Parathyroid adenoma (tissue), 2 donors: ENCODE results near the gene DKKL1.

Experiments used
- H2AFZ ChIP-seq: fragments of 300-600 bp; sonication (generic); one replicate; pipeline ENCODE4 v1.7.0; 2017; ENCODE audit warnings: antibody characterized with exemption, mild to moderate bottlenecking
- H3K27ac ChIP-seq: fragments of 300-600 bp; sonication (generic); one replicate; pipeline ENCODE4 v1.7.0; 2017
- H3K27me3 ChIP-seq: fragments of 300-600 bp; sonication (generic); one replicate; pipeline ENCODE4 v1.7.0; 2017; ENCODE audit warnings: low read length; ENCODE audit not compliant: control insufficient read depth, insufficient read depth
- H3K36me3 ChIP-seq: fragments of 300-600 bp; sonication (generic); one replicate; pipeline ENCODE4 v1.7.0; 2017; ENCODE audit warnings: low read length; ENCODE audit not compliant: control insufficient read depth, insufficient read depth
- H3K4me1 ChIP-seq: fragments of 300-600 bp; sonication (generic); one replicate; pipeline ENCODE4 v1.7.0; 2017; ENCODE audit warnings: control low read depth
- H3K4me2 ChIP-seq: fragments of 300-600 bp; sonication (generic); one replicate; pipeline ENCODE4 v1.7.0; 2017; ENCODE audit warnings: low read length
- H3K4me3 ChIP-seq: fragments of 300-600 bp; sonication (generic); one replicate; pipeline ENCODE4 v1.7.0; 2017; ENCODE audit warnings: low read depth, low read length
- H3K79me2 ChIP-seq: fragments of 300-600 bp; sonication (generic); one replicate; pipeline ENCODE4 v1.7.0; 2017; ENCODE audit warnings: control low read depth
- H3K9ac ChIP-seq: fragments of 300-600 bp; sonication (generic); one replicate; pipeline ENCODE4 v1.7.0; 2017; ENCODE audit warnings: mild to moderate bottlenecking
- H3K9me3 ChIP-seq: fragments of 300-600 bp; sonication (generic); one replicate; pipeline ENCODE4 v1.7.0; 2017; ENCODE audit warnings: low read length; ENCODE audit not compliant: control insufficient read depth
- TF ChIP-seq, protein P1 (sequence below): fragments of 300-600 bp; sonication (generic); IDR thresholded peaks from one replicate; pipeline ENCODE4 v1.7.0; 2017; ENCODE audit warnings: antibody characterized with exemption, mild to moderate bottlenecking
- donor health status: primary hyperparathyroidism.

The DKKL1 gene

DNA sequence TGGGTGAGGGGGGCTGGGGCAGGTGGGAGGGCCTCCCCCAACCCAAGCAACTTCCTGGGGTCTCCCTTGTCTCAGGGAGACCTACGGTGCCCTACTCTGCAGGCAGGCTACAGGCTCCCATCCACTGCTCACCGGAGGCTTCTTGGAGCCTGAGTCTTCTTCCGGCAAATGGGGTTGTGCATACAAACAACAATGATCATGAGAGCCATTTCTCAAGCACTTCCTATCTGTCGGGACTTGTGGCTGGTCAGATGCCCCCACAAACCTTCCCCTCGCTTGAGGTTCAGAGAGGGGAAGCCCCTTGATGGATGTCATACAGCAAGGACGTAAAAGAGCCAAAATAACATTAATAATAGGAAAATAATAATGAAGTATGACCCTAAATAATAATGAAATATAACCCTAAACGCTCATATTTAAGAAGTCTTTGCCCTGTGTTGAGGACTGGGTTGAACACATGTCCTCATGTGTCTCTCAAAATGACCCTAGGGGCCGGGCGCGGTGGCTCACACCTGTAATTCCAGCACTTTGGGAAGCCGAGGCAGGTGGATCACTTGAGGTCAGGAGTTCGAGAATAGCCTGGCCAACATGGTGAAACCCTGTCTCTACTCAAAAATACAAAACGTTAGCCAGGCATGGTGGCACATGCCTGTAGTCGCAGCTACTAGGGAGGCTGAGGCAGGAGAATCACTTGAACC, 27.7 kb upstream of the DKKL1 start:
- no peak overlapping the region for H3K27ac ChIP-seq

DNA sequence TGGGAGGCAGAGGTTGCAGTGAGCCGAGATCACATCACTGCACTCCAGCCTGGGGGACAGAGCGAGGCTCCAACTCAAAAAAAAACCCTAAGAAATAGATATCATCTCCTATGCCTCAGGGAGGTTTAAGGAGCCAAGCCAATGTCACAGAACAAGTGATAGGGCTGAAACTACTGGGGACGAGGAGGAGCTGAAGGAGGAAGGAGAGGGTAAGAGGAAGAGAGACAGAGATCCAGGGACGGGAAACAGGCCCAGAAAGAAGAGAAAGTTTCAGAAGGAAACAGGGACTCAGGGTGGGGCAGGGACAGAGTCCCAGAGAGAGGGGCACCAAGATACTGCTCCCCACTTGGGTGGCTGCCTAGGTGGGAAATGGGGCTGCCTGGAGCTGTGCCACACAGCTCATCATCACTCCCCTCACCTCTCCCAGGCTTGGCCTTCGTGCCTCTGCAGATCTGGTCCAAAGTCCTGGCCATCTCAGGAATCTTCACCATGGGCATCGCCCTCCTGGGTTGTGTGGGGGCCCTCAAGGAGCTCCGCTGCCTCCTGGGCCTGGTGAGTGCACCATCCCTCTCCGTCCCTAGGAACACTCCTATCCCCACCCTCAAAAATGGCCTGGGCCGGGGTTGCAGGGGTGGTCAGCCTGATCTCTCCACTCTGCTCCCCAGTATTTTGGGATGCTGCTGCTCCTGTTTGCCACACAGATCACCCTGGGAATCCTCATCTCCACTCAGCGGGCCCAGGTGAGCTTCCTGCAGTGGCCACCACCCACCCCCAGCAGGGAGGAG, 27.0 kb upstream of the DKKL1 start:
- TF ChIP-seq, protein P1, sequence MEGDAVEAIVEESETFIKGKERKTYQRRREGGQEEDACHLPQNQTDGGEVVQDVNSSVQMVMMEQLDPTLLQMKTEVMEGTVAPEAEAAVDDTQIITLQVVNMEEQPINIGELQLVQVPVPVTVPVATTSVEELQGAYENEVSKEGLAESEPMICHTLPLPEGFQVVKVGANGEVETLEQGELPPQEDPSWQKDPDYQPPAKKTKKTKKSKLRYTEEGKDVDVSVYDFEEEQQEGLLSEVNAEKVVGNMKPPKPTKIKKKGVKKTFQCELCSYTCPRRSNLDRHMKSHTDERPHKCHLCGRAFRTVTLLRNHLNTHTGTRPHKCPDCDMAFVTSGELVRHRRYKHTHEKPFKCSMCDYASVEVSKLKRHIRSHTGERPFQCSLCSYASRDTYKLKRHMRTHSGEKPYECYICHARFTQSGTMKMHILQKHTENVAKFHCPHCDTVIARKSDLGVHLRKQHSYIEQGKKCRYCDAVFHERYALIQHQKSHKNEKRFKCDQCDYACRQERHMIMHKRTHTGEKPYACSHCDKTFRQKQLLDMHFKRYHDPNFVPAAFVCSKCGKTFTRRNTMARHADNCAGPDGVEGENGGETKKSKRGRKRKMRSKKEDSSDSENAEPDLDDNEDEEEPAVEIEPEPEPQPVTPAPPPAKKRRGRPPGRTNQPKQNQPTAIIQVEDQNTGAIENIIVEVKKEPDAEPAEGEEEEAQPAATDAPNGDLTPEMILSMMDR, result no peak
- Histone ChIP-seq H3K27me3 (no peaks in the 10 kb centered on the region), H2AFZ (no peak overlapping the region), H3K9ac (no peak overlapping the region), H3K27ac (no peak overlapping the region), H3K4me2 (no peak overlapping the region), H3K9me3 (no peaks in the 10 kb centered on the region), H3K4me3 (no peak overlapping the region), H3K36me3 (no peaks in the 10 kb centered on the region), H3K79me2 (no peaks in the 10 kb centered on the region), H3K4me1 (peaks cover 6% of the 10 kb centered on the region)

More for the DNA sequence above, 27.7 kb upstream of the DKKL1 start:
- TF ChIP-seq, protein P1, result no peak
- no peak overlapping the region for H3K4me2 ChIP-seq
- H2AFZ ChIP-seq, result no peak overlapping the region
- H3K4me1 ChIP-seq, result peaks cover 6% of the 10 kb centered on the region
- no peaks in the 10 kb centered on the region for H3K79me2 ChIP-seq
- H3K4me3 ChIP-seq, result no peak overlapping the region
- no peak overlapping the region for H3K9ac ChIP-seq
- no peaks in the 10 kb centered on the region for H3K27me3 ChIP-seq
- no peaks in the 10 kb centered on the region for H3K9me3 ChIP-seq
- H3K36me3 ChIP-seq, result no peaks in the 10 kb centered on the region

DNA sequence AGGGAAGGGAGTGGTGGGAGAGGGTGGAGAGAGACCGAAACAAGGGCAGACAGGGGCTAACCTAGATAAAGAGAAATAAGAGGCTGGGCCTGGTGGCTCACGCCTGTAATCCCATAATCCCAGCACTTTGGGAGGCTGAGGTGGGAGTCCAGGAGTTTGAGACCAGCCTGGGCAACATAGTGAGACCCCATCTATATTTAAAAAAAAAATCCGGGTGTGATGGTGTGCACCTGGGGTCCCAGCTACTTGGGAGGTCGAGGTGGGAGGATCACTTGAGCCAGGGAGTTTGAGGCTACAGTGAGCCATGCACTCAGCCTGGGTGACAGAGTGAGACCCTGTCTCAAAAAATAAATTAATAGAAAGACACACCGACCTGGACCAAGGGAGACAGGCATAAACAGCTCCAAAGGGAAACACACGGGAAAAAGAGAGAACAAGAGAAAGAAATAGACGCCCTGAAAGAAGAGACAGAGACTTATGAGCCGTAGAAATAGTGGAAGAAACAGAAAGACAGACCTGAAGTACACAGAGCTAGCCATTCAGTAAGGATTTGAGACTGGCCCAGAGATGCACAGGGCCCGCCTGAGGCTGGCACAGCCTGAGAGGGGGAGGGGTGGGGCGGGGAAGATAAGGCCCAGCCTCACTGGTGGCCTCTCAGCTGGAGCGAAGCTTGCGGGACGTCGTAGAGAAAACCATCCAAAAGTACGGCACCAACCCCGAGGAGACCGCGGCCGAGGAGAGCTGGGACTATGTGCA, 26.2 kb upstream of the DKKL1 start:
- Histone ChIP-seq H3K4me3 (no peak overlapping the region), H3K9me3 (no peaks in the 10 kb centered on the region), H3K9ac (no peak overlapping the region), H3K4me2 (no peak overlapping the region), H3K27me3 (no peaks in the 10 kb centered on the region), H3K79me2 (no peaks in the 10 kb centered on the region), H3K27ac (no peak overlapping the region), H3K36me3 (no peaks in the 10 kb centered on the region), H3K4me1 (peaks cover 6% of the 10 kb centered on the region), H2AFZ (no peak overlapping the region)
- TF ChIP-seq, protein P1, result no peak

DNA sequence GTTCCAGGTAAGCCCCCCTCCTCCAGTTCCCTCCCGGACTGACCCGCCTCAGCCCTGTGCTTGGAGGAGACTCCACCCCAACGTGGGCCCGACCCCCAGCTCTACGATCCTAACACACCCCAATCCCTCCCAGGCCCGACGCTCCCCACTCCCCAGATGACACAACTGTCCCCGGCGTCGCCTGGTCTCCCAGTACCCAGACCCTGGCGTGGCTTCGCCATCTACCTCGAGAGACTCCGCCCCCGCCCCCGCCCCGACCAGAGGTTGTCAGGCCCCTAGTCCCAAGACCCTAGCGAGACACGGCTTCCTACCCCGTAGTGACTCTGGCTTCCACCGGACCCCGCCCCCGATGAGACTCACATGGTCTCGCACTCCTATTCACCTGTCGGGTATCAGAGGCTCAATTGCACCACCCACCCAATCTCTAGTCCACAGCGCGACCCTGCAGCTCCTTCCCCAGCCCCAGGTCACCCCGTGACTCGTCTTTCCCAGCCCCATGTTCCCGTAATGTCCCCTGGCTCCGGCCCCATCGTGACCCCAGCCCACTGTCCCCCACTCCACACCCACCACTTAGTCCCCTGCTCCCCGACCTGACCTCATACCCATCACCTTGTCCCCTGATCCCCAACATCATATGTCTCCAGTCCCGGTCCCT, 25.5 kb upstream of the DKKL1 start:
- Histone ChIP-seq H3K9ac (no peak overlapping the region), H3K36me3 (no peaks in the 10 kb centered on the region), H3K27ac (no peak overlapping the region), H3K27me3 (no peaks in the 10 kb centered on the region), H2AFZ (peak overlapping the region; percentile 89), H3K4me2 (peak overlapping the region; percentile 95), H3K79me2 (no peaks in the 10 kb centered on the region), H3K4me1 (peaks cover 6% of the 10 kb centered on the region), H3K4me3 (peak overlapping the region; percentile 58), H3K9me3 (no peaks in the 10 kb centered on the region)
- TF ChIP-seq, protein P1, result no peak
